ENCODE measurements around the gene NSMF. TPM values are rescaled to one million over a fixed set of nuclear protein-coding genes. Genes with fewer than 3 reads are reported as not detected.

NSMF gene
- total and polyA plus RNA-seq, 2 of the 4 experiments (the other 2 are of a cell fraction) = 7.7 to 40.9 TPM

DNA sequence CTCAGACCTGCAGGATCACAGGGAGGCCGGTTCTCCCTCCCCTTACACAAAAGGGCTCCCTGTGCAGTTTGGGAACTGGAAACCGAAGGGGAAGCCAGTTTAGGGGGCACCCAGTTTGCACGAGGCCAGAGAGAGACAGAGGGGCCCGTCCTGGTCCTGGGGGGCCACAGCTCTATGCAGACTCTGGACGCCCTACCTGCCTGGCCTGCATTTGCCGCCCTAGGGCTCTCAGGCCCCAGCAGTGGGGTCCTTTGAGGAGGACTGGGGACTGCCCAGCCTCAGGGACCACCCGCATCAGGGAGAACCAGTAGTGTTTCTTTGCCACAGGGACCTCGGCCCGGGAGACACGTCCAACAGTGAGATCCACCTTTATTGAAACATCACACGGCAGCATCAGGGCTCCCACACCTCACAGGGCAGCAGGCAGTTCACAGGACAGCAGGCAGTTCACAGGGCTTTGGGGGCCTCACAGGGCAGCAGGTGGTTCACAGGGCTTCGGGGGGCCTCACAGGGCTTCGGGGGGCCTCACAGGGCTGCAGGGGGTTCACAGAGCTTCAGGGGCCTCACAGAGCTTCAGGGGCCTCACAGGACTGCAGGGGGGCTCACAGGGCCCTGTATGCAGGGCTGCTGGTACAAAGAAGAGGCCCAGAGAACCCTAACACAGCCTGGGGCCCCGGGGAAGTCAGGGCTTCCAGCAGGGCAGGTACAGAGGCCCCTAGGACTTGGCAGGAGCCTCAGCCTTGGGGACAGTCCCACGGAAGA lies 648 bp upstream of the NSMF start (continued):
- TF ChIP-seq, protein P1, sequence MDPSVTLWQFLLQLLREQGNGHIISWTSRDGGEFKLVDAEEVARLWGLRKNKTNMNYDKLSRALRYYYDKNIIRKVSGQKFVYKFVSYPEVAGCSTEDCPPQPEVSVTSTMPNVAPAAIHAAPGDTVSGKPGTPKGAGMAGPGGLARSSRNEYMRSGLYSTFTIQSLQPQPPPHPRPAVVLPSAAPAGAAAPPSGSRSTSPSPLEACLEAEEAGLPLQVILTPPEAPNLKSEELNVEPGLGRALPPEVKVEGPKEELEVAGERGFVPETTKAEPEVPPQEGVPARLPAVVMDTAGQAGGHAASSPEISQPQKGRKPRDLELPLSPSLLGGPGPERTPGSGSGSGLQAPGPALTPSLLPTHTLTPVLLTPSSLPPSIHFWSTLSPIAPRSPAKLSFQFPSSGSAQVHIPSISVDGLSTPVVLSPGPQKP (IDR thresholded peaks at IDR 0.05; ENCODE audit: borderline replicate concordance, low read depth, low read length) = no peak

All from IMR-90 (cell line).